PFSK-1 (cell line): ENCODE data around the gene BRMS1L.

Experiments
- FOXP2 ChIP-seq: optimal IDR thresholded peaks from 2 replicates; pipeline ENCODE3; 2011; ENCODE audit warnings: borderline replicate concordance, control low read depth, inconsistent platforms; ENCODE audit not compliant: insufficient read depth; ENCODE audit errors: extremely low read length, extremely low read depth
- POLR2AphosphoS5 ChIP-seq: IDR thresholded peaks from 2 replicates; pipeline ENCODE4 v1.6.1; 2012; ENCODE audit warnings: low read depth, mild to moderate bottlenecking, control low read depth, low read length, moderate library complexity
- REST ChIP-seq, 2 experiments: IDR thresholded peaks; 2 replicates each; pipeline versions ENCODE4 v1.6.1 to v1.8.0; 2011 to 2012; ENCODE audit warnings: low read depth in 2 of 2, low read length in 2 of 2, control low read depth in 1 of 2, inconsistent platforms in 1 of 2, mild to moderate bottlenecking in 1 of 2, moderate library complexity in 1 of 2; ENCODE audit not compliant: insufficient read depth in 1 of 2
- SIN3A ChIP-seq: IDR thresholded peaks from 2 replicates; pipeline ENCODE4 v1.6.1; 2012; ENCODE audit warnings: mild to moderate bottlenecking, low read length, moderate library complexity, borderline replicate concordance; ENCODE audit not compliant: insufficient read depth
- TAF1 ChIP-seq: IDR thresholded peaks from 2 replicates; pipeline ENCODE4 v1.6.1; 2012; ENCODE audit warnings: low read length, control low read depth, borderline replicate concordance; ENCODE audit not compliant: insufficient read depth

The BRMS1L gene

GRCh38 chr14:35825968-35826217, 245 bp upstream of the BRMS1L start:
- no peak for TF ChIP-seq POLR2AphosphoS5
- TF ChIP-seq TAF1: 0 out of 2 replicates have a peak, but pooled peaks have one; percentile 8

GRCh38 chr14:35826952-35827416, 846 bp downstream of the BRMS1L start:
- TF ChIP-seq REST (IDR thresholded peaks at IDR 0.05; ENCODE audit: insufficient read depth in 1 of 2, low read depth in 2 of 2, low read length in 2 of 2): no peak
- no peak; the same call in 1 of the 2 replicates for TF ChIP-seq SIN3A
- no peak; the same call in 1 of the 2 replicates for TF ChIP-seq POLR2AphosphoS5
- no peak for TF ChIP-seq FOXP2
- no peak for TF ChIP-seq TAF1

GRCh38 chr14:35827678-35828472, 1.7 kb downstream of the BRMS1L start:
- TF ChIP-seq REST (IDR thresholded peaks at IDR 0.05; ENCODE audit: insufficient read depth in 1 of 2, low read depth in 2 of 2, low read length in 2 of 2) (no peak), SIN3A (no peak), TAF1 (no peak), POLR2AphosphoS5 (no peak)

- TF ChIP-seq SIN3A (no peak), REST (IDR thresholded peaks at IDR 0.05; ENCODE audit: insufficient read depth in 1 of 2, low read depth in 2 of 2, low read length in 2 of 2) (no peak), TAF1 (no peak), POLR2AphosphoS5 (no peak), FOXP2 (no peak)
These were observed 3.3 kb downstream of the BRMS1L start for GRCh38 chr14:35829449-35829848.

- no peak for TF ChIP-seq POLR2AphosphoS5
- TF ChIP-seq REST (IDR thresholded peaks at IDR 0.05; ENCODE audit: insufficient read depth in 1 of 2, low read depth in 2 of 2, low read length in 2 of 2): no peak
- no peak for TF ChIP-seq SIN3A
- TF ChIP-seq TAF1: no peak
- no peak for TF ChIP-seq FOXP2
These were observed 9.3 kb downstream of the BRMS1L start for GRCh38 chr14:35835208-35835982.
